ENCODE results near the gene LINC00237.
A peak's percentile ranks its signal among the peaks of the same experiment; 100 is the strongest.

LINC00237 gene

GRCh38 chr20:21125072-21125848 lies 19.1 kb upstream of the LINC00237 start:
- DNase-seq: peak; percentile 75

GRCh38 chr20:21124190-21124589 lies 18.0 kb upstream of the LINC00237 start:
- DNase-seq: no peak

GRCh38 chr20:21118782-21119181 lies 12.6 kb upstream of the LINC00237 start:
- DNase-seq: no peak

- no peak for DNase-seq
These were observed 12.0 kb upstream of the LINC00237 start for GRCh38 chr20:21118138-21118537.

DNA sequence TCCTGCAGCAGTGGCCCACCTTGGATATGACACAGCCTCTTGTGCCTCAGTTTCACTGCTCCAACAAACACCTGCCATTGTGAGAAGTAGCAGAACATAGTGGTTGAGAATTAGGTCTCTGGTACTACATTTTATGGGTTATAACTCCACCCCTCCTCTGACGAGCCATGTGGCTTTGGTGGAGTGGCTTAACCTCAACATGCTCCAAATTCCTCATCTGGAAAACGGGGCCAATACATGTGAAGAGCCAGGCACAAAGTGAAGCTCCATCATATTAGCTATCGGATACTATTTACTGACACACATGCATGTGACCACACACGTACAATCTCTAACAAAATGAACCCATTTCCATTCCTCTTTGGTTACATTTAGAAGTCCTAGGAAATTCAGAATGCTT lies 11.4 kb upstream of the LINC00237 start:
- DNase-seq: no peak

- no peak for DNase-seq
These were observed 8.4 kb upstream of the LINC00237 start for GRCh38 chr20:21114584-21114983.

- DNase-seq: no peak
These were observed 7.5 kb upstream of the LINC00237 start for GRCh38 chr20:21113697-21114096.

DNA sequence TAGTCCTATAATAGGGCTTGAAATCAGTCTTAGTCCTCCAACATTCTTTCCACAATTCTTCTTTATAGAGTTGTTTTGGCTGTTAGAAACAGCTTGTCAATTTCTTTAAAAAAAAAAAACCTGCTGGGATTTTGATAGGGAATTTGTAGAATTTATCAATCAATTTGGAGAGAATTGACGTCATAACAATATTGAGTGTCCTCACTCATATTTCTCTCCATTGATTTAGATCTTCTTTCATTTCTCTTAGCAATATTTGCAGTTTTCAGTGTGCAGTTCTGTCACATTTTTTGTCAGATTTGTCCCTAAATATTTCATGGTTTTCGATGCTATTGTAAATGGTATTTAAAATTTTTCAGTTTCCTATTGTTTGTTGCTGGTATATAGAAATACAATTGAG lies 5.3 kb upstream of the LINC00237 start:
- no peak for DNase-seq

DNA sequence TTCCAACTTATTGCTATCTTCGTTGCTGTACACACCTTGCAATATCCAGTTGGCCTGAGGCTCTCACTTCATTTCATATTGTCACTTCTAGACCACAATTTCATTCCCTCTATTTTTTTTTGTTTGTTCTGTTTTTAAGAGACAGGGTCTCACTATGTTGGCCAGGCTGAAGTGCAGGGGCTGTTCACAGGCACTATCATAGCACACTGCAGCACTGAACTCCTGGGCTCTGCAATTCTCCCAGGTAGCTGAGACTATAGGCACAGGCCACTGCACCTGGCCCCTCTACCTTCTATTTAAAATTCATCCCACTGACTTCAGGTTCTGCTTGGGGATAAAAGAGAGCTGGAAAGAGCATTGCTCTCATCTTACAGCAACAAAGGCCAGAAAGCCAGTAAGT lies 4.7 kb upstream of the LINC00237 start:
- DNase-seq: no peak

DNA sequence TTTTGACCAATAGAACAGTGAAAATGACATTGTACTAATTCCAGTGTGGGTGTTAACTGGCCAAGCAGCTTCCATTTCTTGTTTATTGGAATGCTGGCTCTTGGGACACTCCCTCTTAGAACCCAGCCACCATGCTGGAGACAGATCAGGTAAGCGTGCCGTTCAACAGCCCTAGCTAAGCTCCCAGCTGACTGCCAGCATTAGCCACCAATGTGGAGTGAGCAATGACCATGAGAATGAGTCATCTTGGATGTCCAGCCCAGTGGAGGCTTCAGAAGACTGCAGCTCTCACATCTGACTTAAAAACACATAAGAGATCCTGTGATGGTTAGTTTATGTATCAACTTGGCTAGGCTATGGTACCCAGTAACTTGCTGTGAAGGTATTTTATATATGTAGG lies 3.0 kb upstream of the LINC00237 start:
- DNase-seq: no peak

- peak; percentile 39 for DNase-seq
These were observed 558 bp downstream of the LINC00237 start for GRCh38 chr20:21105429-21106170.

- no peak for DNase-seq
These were observed 1.2 kb downstream of the LINC00237 start for GRCh38 chr20:21104921-21105320.

- DNase-seq: no peak
These were observed 1.7 kb downstream of the LINC00237 start for GRCh38 chr20:21104466-21104761.

- DNase-seq: no peak
These were observed 2.3 kb downstream of the LINC00237 start for GRCh38 chr20:21103582-21104465.

DNA sequence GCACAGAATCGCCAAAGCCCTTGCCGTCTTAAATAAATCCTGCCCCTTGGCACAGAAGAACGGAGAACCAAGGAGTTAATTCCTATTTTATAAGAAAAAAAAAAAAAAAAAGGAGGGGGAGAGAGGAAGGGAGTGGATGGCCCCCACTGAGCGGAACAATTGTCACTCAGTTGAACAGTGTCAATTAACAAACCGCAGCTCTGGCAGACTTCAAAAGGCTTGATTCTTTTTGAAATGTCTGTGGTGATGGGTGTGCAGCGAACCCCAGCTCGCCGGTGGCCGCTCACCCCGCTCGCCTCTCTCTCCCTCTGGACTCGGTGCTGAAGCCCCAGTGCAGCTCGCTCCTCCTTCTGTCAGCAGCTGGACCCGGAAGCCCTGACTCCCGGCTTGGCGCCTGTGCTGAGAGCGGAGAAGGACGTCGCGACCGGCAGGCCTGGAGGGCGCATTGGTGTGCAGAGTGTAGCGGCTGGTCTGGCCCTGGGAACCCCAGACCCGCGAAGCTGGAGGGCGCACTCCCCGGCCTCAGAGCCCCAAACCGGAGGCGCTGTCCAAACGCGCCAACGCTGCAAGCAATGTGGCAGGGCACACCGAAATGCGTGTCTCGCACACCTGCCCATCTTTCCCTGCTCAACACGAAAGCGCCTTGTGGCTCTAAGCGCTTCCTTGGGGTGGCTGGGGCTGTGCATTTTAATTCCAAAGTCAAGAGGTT lies 3.4 kb downstream of the LINC00237 start:
- DNase-seq: peak; percentile 74

GRCh38 chr20:21101932-21102575 lies 4.1 kb downstream of the LINC00237 start:
- DNase-seq: peak; percentile 23

GRCh38 chr20:21101453-21101931 lies 4.7 kb downstream of the LINC00237 start:
- DNase-seq: peak; percentile 47

- DNase-seq: peak; percentile 79
These were observed 5.3 kb downstream of the LINC00237 start for GRCh38 chr20:21100578-21101452.

GRCh38 chr20:21099751-21100577 lies 6.2 kb downstream of the LINC00237 start:
- peak; percentile 81 for DNase-seq

Measured in NCI-H69 (cell line).